ENCODE results near the gene PCMTD2. TPM values are rescaled to one million over a fixed set of nuclear protein-coding genes. Genes with fewer than 3 reads are reported as not detected.

Gene PCMTD2
- total RNA-seq, result 111 to 120 TPM (median 116 TPM) in 3 replicates

DNA sequence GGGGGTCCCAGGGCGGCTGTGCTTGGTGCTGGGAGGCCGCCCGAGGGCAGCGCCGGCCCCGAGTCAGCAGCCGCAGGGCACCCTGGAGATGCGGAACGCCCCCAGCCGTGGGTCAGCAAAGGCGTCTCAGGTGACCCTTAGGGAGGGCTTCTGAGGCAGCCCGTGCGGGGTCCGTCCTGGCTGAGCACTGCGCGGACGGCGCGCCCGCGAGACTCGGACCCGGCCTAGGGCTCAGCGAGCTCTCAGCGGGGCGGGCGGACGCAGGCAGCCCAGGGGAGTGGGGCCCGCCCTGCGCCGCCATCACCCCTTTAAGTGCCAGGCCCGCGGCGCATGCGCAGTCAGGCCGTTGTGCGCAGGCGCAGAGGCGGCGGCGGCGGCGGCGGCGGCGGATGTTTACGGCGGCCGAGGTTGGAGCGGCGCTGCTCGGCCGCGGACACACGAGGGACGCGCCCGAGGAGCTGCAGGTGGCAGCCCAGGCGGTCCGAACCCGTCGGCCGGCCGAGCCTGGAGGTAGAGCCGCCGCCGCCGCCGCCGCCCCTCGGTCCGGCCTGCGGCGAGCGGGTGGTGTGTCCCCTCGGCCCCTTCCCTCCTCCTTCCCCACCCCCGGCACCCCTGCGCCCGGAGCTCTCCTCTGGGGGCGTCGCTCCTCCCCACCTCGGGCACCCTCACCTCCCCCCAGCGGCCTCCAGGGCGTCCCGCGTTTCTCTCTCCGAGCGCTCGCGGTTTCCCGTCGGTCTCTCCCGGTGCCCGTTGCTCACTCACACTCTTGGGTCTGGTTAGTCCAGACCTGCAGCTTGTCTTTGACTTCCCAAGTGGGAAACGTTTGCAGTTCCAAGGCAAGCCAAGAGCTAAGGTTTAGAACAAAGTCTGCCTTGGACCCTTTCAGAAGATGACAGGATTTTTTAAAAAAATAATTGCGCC lies at the start of gene PCMTD2:
Gene PCMTD2, plus strand, starts transcription at position 388 of the 921 bp plus-strand sequence. CDS start 4,218 bp downstream, outside the sequence.
- TF ChIP-seq, protein P1, sequence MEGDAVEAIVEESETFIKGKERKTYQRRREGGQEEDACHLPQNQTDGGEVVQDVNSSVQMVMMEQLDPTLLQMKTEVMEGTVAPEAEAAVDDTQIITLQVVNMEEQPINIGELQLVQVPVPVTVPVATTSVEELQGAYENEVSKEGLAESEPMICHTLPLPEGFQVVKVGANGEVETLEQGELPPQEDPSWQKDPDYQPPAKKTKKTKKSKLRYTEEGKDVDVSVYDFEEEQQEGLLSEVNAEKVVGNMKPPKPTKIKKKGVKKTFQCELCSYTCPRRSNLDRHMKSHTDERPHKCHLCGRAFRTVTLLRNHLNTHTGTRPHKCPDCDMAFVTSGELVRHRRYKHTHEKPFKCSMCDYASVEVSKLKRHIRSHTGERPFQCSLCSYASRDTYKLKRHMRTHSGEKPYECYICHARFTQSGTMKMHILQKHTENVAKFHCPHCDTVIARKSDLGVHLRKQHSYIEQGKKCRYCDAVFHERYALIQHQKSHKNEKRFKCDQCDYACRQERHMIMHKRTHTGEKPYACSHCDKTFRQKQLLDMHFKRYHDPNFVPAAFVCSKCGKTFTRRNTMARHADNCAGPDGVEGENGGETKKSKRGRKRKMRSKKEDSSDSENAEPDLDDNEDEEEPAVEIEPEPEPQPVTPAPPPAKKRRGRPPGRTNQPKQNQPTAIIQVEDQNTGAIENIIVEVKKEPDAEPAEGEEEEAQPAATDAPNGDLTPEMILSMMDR (IDR thresholded peaks at IDR 0.05; ENCODE audit: unreplicated experiment), result no peak
- Mint-ChIP-seq H3K36me3 (no peaks in the 10 kb centered on the region), H3K27me3 (ENCODE audit: low read depth) (peaks cover 17% of the 10 kb centered on the region), H3K4me3 (peak within 1 kb of the TSS; percentile 94), H3K9me3 (no peaks in the 10 kb centered on the region), H3K27ac (peak within 1 kb of the TSS; percentile 97), H3K4me1 (peaks cover 51% of the 10 kb centered on the region)
- peak; percentile 74 to 92 for DNase-seq (ENCODE audit: low spot score in 2 of 2, unreplicated experiment in 2 of 2)

DNA sequence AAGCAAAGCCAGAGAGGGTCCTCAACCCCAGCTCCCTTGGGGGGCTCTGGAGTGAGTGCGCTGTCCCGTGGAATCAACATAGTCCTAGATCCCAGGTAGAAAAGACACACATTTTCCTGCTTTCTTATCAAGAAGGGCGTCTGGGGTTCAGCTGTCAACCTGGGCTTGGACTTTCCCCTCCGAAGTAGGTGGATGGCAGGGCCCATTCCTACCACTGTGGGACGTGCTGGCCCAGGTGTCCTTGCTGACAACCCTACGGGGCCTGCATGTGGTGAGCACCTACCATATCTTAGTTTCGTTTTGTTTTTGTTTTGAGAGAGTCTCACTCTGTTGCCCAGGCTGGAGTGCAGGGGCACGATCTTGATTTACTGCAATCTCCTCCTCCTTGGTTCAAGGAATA lies 48.9 kb upstream of the PCMTD2 start:
- Mint-ChIP-seq H3K4me3 (no peak overlapping the region), H3K27ac (no peak overlapping the region), H3K27me3 (ENCODE audit: low read depth) (peaks cover 39% of the 10 kb centered on the region), H3K36me3 (no peaks in the 10 kb centered on the region), H3K4me1 (peaks cover 3% of the 10 kb centered on the region), H3K9me3 (no peaks in the 10 kb centered on the region)
- TF ChIP-seq, protein P1 (IDR thresholded peaks at IDR 0.05; ENCODE audit: unreplicated experiment), result no peak
- no peak for DNase-seq (ENCODE audit: low spot score in 2 of 2, unreplicated experiment in 2 of 2)

DNA sequence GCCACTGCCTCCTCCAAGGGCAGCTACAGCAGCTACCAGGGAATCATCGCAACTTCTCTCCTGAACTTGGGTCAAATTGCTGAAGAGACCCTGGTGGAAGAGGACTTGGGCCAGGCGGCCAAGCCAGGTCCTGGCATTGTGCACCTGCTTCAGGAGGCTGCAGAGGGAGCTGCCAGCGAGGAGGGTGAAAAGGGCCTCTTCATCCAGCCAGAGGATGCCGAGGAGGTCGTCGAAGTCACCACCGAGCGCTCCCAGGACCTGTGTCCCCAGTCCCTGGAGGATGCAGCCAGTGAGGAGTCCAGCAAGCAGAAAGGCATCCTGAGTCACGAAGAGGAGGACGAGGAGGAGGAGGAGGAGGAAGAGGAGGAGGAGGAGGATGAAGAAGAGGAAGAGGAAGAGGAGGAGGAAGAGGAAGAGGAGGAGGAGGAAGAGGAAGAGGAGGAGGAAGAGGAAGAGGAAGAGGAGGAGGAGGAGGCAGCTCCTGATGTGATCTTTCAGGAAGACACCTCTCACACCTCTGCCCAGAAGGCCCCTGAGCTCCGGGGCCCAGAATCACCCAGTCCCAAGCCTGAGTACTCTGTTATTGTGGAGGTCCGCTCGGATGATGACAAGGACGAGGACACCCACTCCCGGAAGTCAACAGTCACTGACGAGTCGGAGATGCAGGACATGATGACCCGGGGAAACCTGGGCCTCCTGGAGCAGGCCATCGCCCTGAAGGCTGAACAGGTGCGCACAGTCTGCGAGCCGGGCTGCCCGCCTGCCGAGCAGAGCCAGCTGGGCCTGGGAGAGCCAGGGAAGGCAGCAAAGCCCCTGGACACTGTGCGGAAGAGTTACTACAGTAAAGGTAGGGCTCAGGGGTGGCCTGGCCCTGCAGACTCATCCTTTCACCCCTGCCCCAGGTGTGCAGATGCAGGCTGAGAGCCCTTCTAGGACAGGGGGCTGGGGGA lies 47.6 kb upstream of the PCMTD2 start:
- Mint-ChIP-seq H3K27ac (no peak overlapping the region), H3K9me3 (no peaks in the 10 kb centered on the region), H3K4me1 (peaks cover 6% of the 10 kb centered on the region), H3K36me3 (no peaks in the 10 kb centered on the region), H3K27me3 (ENCODE audit: low read depth) (peaks cover 36% of the 10 kb centered on the region), H3K4me3 (no peak overlapping the region)
- TF ChIP-seq, protein P1 (IDR thresholded peaks at IDR 0.05; ENCODE audit: unreplicated experiment), result no peak
- DNase-seq (ENCODE audit: low spot score in 2 of 2, unreplicated experiment in 2 of 2), result no peak

DNA sequence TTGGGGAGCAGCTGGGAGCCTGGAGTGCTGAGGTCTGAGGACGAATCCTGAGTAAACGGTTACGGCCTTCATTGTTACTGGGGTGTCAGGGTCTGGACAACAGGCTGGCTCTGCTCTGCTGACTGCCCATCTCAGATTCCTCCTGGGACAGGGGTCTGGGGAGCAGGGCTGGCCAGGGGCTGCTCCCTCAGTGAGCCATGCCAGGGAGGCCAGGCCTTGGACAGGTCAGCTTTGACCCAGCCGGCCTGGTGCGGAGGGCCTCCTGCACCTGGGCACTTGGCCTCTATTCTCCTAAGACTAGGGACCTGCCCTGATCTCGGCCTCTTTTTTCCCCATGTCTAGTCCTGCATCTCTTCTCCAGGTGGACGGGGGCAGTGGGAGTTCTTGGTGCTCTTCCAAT lies 46.4 kb upstream of the PCMTD2 start:
- no peaks in the 10 kb centered on the region for H3K36me3 Mint-ChIP-seq
- TF ChIP-seq, protein P1 (IDR thresholded peaks at IDR 0.05; ENCODE audit: unreplicated experiment), result no peak
- peaks cover 45% of the 10 kb centered on the region for H3K27me3 Mint-ChIP-seq (ENCODE audit: low read depth)
- H3K4me1 Mint-ChIP-seq, result peaks cover 11% of the 10 kb centered on the region
- no peaks in the 10 kb centered on the region for H3K9me3 Mint-ChIP-seq
- no peak overlapping the region for H3K27ac Mint-ChIP-seq
- H3K4me3 Mint-ChIP-seq, result no peak overlapping the region
- no peak for DNase-seq (ENCODE audit: low spot score in 2 of 2, unreplicated experiment in 2 of 2)

DNA sequence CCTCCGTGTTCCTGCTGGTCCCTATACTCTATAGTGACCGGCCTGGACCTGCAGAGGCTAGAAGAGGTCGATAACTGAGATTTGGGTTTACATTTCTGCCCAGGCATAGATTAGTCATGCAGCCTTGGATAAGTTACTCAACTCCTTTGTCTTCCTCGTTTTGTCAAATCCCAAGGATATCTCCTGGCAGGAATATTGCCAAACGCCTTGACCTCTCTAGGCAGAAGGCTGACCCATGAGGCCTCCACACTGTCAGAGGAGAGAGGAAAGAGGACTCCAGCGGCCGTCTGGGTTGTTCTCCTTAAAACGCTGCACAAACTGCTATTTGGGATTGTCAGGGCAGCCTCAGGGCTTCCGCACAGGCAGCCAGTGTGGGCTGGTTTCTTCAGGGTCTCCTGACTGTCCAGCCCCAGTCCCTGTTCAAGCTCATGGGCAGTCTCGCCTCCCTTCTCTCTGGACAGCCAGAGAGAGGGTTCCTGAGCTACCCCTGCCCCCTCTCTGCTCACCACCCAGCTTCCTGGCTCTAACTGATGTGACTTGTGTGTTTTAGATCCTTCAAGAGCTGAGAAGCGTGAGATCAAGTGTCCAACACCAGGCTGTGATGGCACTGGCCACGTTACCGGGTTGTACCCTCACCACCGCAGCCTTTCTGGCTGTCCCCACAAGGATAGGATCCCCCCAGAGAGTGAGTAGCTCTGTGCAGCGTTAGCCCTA lies 44.7 kb upstream of the PCMTD2 start:
- TF ChIP-seq, protein P1 (IDR thresholded peaks at IDR 0.05; ENCODE audit: unreplicated experiment), result no peak
- no peak for DNase-seq (ENCODE audit: low spot score in 2 of 2, unreplicated experiment in 2 of 2)
- Mint-ChIP-seq H3K4me1 (peaks cover 18% of the 10 kb centered on the region), H3K9me3 (no peaks in the 10 kb centered on the region), H3K36me3 (no peaks in the 10 kb centered on the region), H3K27me3 (ENCODE audit: low read depth) (peaks cover 53% of the 10 kb centered on the region), H3K4me3 (no peak overlapping the region), H3K27ac (no peak overlapping the region)
